GM19099 (cell line): Measurements from ENCODE around the gene RTP5.

Experiments used
- POLR2A ChIP-seq: IDR thresholded peaks from 3 replicates; pipeline ENCODE4 v1.6.1; 2011; ENCODE audit warnings: low read depth; ENCODE audit not compliant: insufficient read length; ENCODE audit errors: extremely low read depth

The RTP5 gene

DNA sequence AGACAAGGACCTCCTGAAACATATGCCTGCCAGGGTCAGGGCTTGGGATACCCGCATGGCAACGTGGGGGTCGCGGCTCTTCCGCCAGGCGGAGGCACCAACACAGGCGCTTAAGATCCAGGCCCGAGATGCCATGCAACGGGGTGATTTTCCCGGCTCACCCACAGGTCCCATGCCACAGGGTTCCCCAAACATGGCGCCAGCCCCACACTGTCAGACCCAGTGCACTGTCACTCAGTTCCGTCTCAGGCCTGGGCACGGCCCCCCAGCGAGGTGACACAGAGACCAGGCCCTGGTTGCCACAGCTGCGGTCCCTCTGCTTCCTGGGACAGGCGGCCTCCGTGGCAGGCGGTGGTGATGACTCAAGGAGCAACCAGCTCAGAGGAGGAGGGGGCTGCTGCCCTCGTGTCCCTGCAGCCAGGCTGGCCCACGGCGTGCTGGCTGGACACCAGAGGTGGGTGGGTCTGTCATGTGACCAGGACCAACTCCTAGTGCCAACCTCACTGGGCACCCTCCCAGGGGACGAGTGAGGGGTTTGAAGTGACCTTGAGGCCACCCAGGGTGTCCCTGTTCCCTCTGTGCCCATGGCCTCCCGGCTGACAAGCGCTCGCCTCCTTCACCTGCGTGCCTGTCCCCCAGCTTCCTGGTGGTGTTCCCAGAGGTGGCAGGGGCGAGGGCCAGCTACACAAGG lies 15.7 kb upstream of the RTP5 start:
- TF ChIP-seq POLR2A: no peak

DNA sequence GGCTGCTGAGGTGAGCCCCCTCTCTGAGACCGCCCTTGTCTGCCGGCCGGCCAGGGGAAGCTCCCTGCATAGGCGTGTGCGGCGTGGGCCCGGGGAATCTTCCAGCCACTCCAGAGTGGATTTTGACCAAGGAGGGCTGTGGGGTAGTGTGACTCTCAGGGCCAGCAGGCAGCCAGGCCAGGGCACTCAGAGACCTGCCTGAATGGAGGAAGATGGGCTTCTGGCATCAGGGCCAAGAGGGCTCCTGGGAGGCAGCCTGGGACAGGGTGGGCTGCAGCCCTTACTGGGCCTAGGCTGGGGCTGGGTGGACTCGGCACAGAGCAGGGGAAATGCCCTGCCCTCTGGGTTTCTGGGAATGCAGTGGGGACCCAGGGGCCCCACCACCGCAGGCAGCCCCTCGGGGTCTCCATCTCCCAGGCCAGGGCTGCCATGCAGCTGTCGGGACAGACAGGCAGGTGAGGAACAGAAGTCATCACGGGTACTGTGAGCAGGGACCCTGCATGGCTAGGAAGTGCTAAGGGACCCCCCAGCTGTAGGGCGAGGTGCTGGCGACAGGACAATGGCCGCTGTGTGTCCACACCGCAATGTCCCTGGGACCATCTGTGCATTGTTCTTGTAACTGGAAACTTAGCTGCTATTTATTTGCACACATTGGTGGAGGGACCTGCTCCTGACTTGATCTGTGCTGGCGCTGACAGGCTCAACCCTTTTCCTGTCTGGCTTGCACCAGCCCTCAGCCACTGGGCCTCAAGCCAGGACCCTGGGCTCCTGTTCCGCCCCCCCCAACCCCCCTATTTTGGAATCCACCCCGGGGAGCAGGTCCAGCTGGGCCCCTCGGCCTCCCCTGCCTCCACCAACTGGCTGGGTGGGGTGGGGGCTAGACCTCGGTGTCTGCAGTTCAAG lies 14.9 kb upstream of the RTP5 start:
- TF ChIP-seq POLR2A: no peak

DNA sequence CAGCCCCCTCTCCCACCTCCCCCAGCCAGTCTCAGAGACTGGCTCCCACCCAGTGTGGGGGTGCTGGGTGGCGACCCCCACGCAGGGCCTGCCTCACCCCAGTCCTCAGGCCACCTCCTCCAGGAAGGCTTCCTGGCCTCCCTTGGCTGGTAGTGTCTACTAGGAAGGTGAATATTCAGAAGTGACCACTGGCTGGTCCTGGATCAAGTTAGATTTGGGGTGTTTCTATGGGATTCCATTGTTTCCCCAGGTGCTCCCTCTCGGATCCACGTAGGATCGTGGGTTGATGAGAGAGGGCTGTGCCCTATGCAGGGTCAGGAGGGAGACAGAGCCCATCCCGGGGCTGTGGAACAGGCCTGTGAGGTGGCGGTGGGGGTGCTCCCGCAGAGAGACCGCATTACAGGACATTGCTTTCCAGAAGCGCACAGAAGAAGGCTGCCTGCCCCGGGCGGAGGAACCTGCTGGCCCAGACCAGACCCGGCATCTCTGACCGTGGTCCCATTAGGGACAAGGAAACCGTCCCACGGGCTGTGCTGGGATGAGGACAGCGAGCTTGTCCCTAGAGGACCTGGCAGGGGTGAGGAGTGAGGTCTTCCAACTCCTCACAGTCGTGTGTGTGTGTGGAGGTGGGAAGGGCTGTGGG lies 14.2 kb upstream of the RTP5 start:
- no peak for TF ChIP-seq POLR2A

DNA sequence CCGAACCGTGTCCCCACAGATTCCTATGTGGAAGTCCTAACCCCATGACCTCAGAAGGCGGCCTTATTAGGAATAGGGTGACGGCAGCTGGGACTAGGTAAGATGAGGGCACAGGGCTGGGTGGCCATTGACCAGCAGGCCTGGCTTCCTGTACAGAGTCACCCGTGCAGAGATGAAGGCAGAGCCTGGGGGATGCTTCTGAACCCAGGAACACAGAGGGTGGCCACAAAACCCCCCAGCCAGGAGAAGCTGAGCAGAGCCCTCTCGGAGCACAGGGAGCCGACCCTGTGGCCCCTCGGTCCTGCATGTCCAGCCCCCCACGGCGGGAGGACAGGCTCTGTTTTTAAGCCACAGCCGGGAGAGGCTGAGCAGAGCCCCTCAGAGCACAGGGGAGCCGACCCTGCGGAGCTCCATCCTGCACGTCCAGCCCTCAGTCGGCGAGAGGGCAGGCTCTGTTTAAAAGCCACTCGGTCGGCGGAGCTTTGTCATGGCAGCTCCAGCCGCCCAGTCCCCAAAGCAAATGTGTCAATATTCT lies 13.6 kb upstream of the RTP5 start:
- TF ChIP-seq POLR2A: no peak

DNA sequence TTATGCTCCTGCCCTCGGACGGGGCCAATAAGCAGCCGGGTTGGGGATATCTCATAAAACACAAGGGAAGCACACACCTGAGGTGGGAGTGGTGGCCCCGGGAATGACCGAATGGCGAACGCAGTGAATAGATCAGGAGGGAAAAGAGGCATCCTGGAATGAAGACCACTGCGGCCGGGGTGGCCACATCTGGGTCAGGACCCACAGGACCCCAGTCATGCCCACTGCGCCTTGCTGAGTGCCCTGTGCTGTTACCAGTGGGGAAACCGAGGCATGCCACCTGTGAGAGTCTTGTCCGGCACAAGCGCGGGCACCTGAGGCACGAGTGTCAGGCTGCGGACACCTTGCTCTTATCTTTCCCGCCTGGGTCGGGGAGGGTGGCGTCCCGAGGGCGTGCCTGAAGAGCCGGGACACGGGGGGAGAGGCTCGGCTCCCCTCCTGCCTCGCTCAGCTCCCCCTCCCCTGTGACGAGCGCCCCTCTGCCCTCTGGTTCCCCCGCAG lies 12.4 kb upstream of the RTP5 start:
- no peak for TF ChIP-seq POLR2A

DNA sequence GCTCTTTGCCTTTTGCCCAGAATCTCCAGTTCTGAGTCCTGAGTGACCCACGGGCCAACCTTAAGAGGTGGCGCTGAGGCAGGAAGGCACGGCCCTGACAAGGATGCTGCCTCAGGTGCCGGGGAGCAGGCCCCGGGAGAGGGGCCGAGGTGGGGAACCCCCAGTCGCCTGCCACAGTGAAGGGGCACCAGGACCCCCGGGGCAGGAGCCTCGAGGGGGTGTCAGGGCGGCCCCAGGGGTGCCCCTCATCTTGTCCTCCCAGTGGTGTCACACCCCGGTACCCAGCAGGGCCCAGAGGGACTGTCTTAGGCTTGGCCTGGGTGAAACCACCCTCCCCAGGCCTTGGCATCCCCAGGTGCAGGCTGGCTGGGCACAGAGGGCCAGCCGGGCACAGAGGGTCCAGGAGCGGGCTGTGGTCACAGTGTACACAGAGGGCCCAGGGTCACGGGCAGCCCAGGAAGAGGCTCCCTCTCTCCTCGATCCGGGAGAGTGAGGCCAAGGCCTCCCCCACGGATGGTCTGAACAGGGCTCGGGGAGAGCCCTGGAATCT lies 11.9 kb upstream of the RTP5 start:
- no peak for TF ChIP-seq POLR2A

DNA sequence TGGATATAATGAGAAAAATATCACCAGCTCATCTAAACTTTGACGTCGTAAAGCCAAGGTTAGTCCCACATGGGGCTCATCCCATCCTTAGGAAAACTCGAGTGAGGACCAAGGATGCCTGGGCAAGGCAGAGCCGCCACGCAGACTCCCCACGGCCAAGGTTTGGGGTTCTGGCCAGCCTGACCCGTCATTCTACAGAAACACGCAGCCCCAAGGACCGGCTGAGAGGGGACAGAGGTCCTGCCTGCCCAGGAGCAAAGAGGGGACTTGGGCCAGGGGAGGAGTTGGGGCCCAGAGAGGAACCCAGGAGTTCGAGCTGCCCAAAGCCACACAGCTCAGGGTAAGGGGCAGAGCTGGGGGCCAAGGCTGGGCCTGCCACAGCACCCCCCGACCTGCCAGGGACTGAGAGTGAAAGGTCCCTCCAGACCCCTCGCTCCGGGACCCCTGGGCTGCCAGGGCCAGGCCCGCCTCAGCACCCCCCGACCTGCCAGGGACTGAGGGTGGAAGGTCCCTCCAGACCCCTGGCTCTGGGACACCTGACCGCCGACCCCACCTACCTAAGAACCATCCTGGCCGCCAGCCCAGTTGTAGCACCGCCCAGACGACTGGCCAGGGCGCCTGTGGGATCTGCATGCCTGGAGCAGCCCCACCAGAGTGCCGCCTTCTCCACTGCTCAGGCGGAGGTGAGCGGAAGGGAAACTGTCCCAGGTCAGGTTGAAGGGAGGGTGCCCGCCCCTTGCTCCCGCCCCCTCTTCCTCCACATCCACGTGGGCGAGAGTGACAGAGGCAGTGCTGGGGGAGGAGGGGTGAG lies 11.1 kb upstream of the RTP5 start, which contains the start of gene PDCD1:
Gene PDCD1, minus strand, starts transcription at position 689 of the 811 bp plus-strand sequence. Its CDS starts 56 bp downstream, at position 633.
- peak; percentile 94 for TF ChIP-seq POLR2A

DNA sequence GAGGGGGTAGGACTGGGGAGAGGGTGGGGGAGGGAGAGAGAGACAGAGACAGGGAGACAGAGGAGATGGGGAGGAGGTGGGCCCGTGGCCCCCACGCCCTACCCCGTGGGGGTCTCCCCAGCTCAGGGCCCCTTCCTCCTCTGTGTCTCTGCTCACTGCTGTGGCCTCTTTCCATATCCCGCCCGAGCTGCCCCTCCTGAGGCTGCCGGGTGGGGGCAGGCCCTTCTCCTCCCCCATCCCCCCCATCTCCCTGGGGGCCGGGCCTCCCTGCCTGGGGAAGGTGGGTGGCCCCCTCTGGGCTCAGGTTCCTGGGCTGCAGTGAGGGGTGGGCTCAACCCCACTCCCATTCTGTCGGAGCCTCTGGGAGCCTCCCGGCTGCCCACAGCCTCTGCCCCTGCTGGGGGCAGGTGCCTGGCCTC lies 10.5 kb upstream of the RTP5 start:
- TF ChIP-seq POLR2A: no peak

DNA sequence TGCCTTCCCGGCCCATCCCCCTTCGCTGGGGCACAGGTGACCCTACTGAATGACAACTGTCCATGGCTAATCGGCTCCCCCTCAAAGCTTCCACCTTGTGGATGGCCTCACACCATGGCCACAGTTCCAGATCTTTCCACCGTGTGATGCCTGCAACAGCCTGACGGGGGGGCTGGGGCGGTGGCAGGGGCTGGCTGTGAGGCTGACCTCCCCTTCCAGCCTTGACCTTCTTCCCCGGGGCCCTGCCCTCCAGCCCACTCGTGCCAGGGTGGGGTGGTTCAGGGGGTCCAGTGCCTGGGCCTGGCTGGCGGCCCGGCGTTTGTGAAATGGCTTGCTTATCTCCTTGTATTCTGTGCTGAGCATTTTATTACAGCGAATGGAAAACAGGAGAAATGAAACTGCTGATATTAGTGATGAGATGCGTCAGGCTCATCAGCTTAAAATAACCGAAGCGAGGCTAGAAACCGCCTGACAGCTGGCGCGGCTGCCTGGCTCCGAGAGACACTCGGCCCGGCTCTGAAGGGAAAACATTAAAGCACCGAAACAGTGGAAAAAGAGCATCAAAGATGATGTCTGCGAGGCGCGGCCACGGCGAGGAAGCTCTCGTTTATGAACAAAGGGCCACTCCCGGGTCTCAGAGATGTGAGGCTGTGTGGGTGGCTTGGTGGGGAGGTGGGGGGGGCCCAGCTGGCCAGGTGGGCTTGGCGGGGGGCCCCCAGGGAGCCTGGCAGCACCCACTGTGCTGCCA lies 9.9 kb upstream of the RTP5 start:
- TF ChIP-seq POLR2A: peak; percentile 31

DNA sequence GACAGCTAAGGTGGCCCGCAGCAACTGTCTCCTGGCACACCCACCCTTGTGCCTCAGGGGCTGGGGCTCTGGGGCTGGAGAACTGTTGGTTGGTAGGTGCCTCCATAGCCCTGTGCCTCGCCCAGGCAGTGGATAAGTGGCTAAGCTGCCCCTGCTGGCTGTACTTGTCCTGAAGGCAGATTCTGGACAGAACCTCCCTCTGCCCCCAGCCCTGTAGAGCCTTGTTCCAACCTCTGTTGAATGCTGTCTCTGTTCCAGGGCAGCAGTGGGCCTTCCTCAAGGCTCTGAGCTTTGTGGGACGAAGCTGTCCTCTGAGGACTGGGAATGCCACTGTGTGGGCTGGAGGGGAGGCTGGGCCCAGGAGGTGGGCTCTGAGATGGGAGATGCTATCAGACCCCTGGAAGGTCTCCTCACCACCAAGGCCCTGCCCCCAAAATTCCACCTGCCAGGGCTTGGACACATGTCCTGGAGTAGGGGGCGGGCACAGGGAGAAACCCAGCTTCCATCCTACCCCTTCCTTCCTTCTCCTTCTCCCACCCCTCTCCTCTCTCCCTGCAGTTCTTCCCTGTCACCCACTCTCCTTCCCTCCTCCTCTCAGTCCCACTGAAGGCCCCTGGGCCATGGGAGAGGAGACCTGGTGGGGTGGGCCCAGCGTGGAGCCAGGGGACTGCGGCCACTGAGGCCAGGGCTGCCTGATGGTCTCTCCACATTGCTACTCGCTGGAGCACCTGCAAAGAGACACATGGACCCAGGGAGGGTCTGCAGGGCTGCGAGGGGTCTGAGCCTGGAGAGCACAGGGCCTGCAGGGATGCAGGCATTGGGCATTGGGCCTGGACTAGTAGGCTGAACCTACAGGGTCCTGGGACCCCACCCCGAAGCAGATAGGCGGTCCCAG lies 9.1 kb upstream of the RTP5 start:
- no peak for TF ChIP-seq POLR2A

DNA sequence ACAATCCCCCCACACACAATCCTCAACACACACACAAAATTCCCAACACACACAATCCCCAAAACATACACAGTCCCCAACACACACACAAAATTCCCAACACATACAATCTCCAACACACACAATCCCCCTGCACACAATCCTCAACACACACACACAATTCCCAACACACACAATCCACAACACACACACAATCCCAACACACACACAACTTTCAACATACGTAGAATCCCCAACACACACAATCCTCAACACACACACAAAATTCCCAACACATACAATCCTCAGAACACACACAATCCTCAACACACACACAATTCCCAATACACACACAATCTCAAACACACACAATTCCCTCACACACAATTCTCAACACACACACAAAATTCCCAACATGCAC lies 8.3 kb upstream of the RTP5 start:
- TF ChIP-seq POLR2A: no peak

DNA sequence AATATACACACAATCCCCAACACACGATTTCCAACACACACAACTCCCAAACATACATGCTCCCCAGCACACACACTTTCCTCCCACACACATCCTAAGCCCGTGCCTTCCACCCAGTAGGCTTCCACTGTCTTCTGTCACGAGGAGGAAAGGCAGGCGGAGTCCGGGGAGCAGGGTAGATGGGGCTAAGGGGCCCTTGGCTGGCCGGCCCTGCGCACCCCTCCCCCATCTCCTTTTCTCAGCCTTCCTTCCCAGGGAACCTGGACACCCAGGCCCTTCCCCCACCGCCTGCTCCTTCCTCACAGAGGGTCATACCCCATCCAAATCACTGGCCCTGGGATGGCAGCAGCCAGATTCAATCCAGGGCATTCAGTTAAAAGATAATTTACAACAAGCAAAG lies 7.4 kb upstream of the RTP5 start:
- no peak for TF ChIP-seq POLR2A

DNA sequence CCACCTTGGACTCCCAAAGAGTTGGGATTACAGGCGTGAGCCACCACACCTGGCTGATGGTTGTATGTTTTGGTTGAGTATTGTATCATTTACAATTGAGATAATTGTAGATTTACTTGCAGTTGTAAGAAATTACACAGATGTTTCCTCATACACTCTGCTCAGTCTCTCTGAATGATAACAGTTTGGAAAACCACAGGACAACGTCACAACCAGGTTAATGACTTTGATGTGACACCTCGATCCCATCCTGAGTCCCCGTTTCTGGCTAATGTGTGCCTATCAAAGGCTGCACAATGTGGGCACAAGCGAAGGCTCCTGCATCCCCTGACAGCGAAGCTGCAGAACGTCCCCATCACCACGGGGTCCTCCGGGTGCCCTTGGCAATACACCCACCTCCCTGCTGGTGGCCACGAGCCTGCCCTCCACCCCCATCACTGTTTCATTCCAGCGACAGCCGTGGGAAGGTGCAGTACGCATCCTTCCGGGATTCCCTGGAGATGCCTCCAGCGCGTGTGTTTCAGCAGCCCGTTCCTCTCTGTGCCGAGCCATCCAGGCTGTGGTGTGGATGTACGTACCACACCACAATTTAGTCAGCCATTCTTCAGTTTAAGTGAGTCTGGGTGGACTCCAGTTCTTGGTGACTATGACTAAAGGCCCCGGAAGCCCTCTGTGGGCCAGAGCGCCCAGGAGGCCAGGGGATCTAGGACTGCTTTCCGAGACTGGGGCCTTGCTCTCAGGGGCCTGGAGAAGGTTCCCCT lies 6.6 kb upstream of the RTP5 start:
- no peak for TF ChIP-seq POLR2A
